CD4-positive, CD25-positive, alpha-beta regulatory T cell (primary cell): ENCODE measurements around the gene RFC1. TPM values are rescaled to one million over a fixed set of nuclear protein-coding genes. Genes with fewer than 3 reads are reported as not detected.
"Not testable (repeated sequence)": the region's sequence is repeated elsewhere in the genome, so short reads cannot be mapped to it uniquely, and the experiment has no call there.

ENCODE experiments used
- ATAC-seq, 2 donors: fragments of 150-1000 bp; cut with Tn5 transposase; one replicate each; pipeline ENCODE4 v1.10.0; 2021; ENCODE audit warnings: low read depth in 2 of 2, moderate number of reproducible peaks in 2 of 2, moderate library complexity in 1 of 2
- DNase-seq, 3 donors: peaks; one replicate each; pipeline versions ENCODE4 v3.0.0 to v3.0.0-alpha.2; 2012 to 2022; ENCODE audit warnings: mixed read lengths in 1 of 3
- H3K27ac ChIP-seq: one replicate; pipeline ENCODE4 v1.7.0; 2013; ENCODE audit warnings: mild to moderate bottlenecking, low read length; ENCODE audit not compliant: insufficient read depth, poor library complexity, severe bottlenecking
- H3K27me3 ChIP-seq: one replicate; pipeline ENCODE4 v1.7.0; 2013; ENCODE audit warnings: low read length; ENCODE audit not compliant: control insufficient read depth, insufficient read depth
- H3K36me3 ChIP-seq: one replicate; pipeline ENCODE4 v1.7.0; 2013; ENCODE audit warnings: mild to moderate bottlenecking, low read length, moderate library complexity; ENCODE audit not compliant: control insufficient read depth, insufficient read depth
- H3K4me1 ChIP-seq: 2 replicates; pipeline ENCODE4 v1.7.0; 2013; ENCODE audit warnings: mild to moderate bottlenecking, low read length; ENCODE audit not compliant: insufficient read depth, control insufficient read depth, poor library complexity, severe bottlenecking
- H3K4me3 ChIP-seq: one replicate; pipeline ENCODE4 v1.7.0; 2013; ENCODE audit warnings: low read depth, mild to moderate bottlenecking, low read length, moderate library complexity
- H3K9me3 ChIP-seq, 2 experiments: 1 replicate in 1 of 2; 2 replicates in 1 of 2; pipeline ENCODE4 v1.7.0; 2013; ENCODE audit warnings: low read length in 2 of 2, mild to moderate bottlenecking in 1 of 2, moderate library complexity in 1 of 2; ENCODE audit not compliant: control insufficient read depth in 2 of 2
- H3K27ac Mint-ChIP-seq, 3 donors: one replicate each; pipeline ENCODE4 v1.8.0; 2020 to 2022; ENCODE audit warnings: mild to moderate bottlenecking in 3 of 3, mixed read lengths in 3 of 3, moderate library complexity in 2 of 3
- H3K27me3 Mint-ChIP-seq: one replicate; pipeline ENCODE4 v1.8.0; 2022; ENCODE audit warnings: mild to moderate bottlenecking, mixed read lengths
- H3K36me3 Mint-ChIP-seq: one replicate; pipeline ENCODE4 v1.8.0; 2020; ENCODE audit warnings: mixed read lengths
- H3K4me1 Mint-ChIP-seq, 4 donors: one replicate each; pipeline ENCODE4 v1.8.0; 2020 to 2022; ENCODE audit warnings: mixed read lengths in 4 of 4, mild to moderate bottlenecking in 1 of 4
- H3K4me3 Mint-ChIP-seq, 4 donors: one replicate each; pipeline ENCODE4 v1.8.0; 2020 to 2022; ENCODE audit warnings: mild to moderate bottlenecking in 4 of 4, mixed read lengths in 4 of 4, moderate library complexity in 3 of 4
- H3K9me3 Mint-ChIP-seq, 7 donors: one replicate each; pipeline ENCODE4 v1.8.0; 2020 to 2022; ENCODE audit warnings: mixed read lengths in 7 of 7, mild to moderate bottlenecking in 3 of 7, moderate library complexity in 2 of 7
- polyA plus RNA-seq, 4 donors: library from polyadenylated mRNA; unstranded; fragments of 300-500 nt; fragmentation: Illumina TruSeq; gene quantifications; one replicate each; pipeline ENCODE4 v1.2.3, GENCODE V29; 2021
- total RNA-seq: library from RNA; stranded (reverse); gene quantifications from one replicate; pipeline ENCODE4 v1.2.3, GENCODE V29; 2022

Gene RFC1
- total and polyA plus RNA-seq, 5 donors from 2014 or later, result 27.3 to 87.1 (median 33.7) TPM

- Histone ChIP-seq H3K9me3 (no peaks in the 10 kb centered on the region), H3K27me3 (no peaks in the 10 kb centered on the region), H3K4me3 (no peak overlapping the region), H3K4me1 (no peaks in the 10 kb centered on the region), H3K36me3 (peaks cover 48% of the 10 kb centered on the region), H3K27ac (no peak overlapping the region)
- Mint-ChIP-seq H3K27me3 (no peaks in the 10 kb centered on the region), H3K4me1 (peaks cover 0 to 17% (median 8%) of the 10 kb centered on the region in 4 donors), H3K27ac (peak overlapping the region in 2 of 3 donors; percentile 1 to 57), H3K36me3 (peaks cover 52% of the 10 kb centered on the region), H3K9me3 (peaks cover 0 to 2% (median 0%) of the 10 kb centered on the region in 7 donors), H3K4me3 (no peak overlapping the region)
- ATAC-seq (no peak), DNase-seq (no peak)
These were observed 79.9 kb downstream of the RFC1 start for GRCh38 chr4:39286263-39286662.

- Mint-ChIP-seq H3K36me3 (peaks cover 48% of the 10 kb centered on the region), H3K27ac (peak overlapping the region in 2 of 3 donors; percentile 1 to 57), H3K4me3 (no peak overlapping the region), H3K4me1 (peaks cover 0 to 17% (median 8%) of the 10 kb centered on the region in 4 donors), H3K27me3 (no peaks in the 10 kb centered on the region), H3K9me3 (peaks cover 0 to 2% (median 0%) of the 10 kb centered on the region in 7 donors)
- H3K4me3 ChIP-seq, result no peak overlapping the region
- no peaks in the 10 kb centered on the region for H3K4me1 ChIP-seq
- H3K36me3 ChIP-seq, result peaks cover 44% of the 10 kb centered on the region
- no peak overlapping the region for H3K27ac ChIP-seq
- DNase-seq, result no peak
- no peaks in the 10 kb centered on the region for H3K9me3 ChIP-seq
- no peaks in the 10 kb centered on the region for H3K27me3 ChIP-seq
- ATAC-seq, result no peak
These were observed 80.3 kb downstream of the RFC1 start for GRCh38 chr4:39285853-39286252.

GRCh38 chr4:39285111-39285795 lies 80.9 kb downstream of the RFC1 start:
- no peak overlapping the region for H3K27ac Mint-ChIP-seq
- Histone ChIP-seq H3K9me3 (no peaks in the 10 kb centered on the region), H3K4me1 (no peaks in the 10 kb centered on the region), H3K27me3 (no peaks in the 10 kb centered on the region), H3K36me3 (peaks cover 42% of the 10 kb centered on the region), H3K27ac (no peak overlapping the region), H3K4me3 (no peak overlapping the region)
- H3K36me3 Mint-ChIP-seq, result peaks cover 46% of the 10 kb centered on the region
- no peaks in the 10 kb centered on the region for H3K27me3 Mint-ChIP-seq
- H3K9me3 Mint-ChIP-seq, result peaks cover 0 to 2% (median 0%) of the 10 kb centered on the region in 7 donors
- H3K4me3 Mint-ChIP-seq, result no peak overlapping the region
- DNase-seq (no peak), ATAC-seq (no peak)
- H3K4me1 Mint-ChIP-seq, result peaks cover 0 to 17% (median 8%) of the 10 kb centered on the region in 4 donors

- Histone ChIP-seq H3K4me3 (no peak overlapping the region), H3K27ac (no peak overlapping the region), H3K9me3 (no peaks in the 10 kb centered on the region), H3K36me3 (no peaks in the 10 kb centered on the region), H3K27me3 (no peaks in the 10 kb centered on the region), H3K4me1 (no peaks in the 10 kb centered on the region)
- H3K9me3 Mint-ChIP-seq, result peaks cover 0 to 2% (median 0%) of the 10 kb centered on the region in 7 donors
- DNase-seq (no peak), ATAC-seq (no peak)
- H3K27me3 Mint-ChIP-seq, result no peaks in the 10 kb centered on the region
- H3K36me3 Mint-ChIP-seq, result peaks cover 28% of the 10 kb centered on the region
- peaks cover 0 to 8% (median 2%) of the 10 kb centered on the region in 4 donors for H3K4me1 Mint-ChIP-seq
- no peak overlapping the region for H3K27ac Mint-ChIP-seq
- H3K4me3 Mint-ChIP-seq, result no peak overlapping the region
These were observed 85.4 kb downstream of the RFC1 start for GRCh38 chr4:39280770-39281169.

- ATAC-seq, result no peak
- Mint-ChIP-seq H3K36me3 (peaks cover 34% of the 10 kb centered on the region), H3K4me3 (no peak overlapping the region), H3K9me3 (no peaks in the 10 kb centered on the region), H3K4me1 (no peaks in the 10 kb centered on the region), H3K27ac (peak overlapping the region in 1 of 3 donors; percentile 29), H3K27me3 (no peaks in the 10 kb centered on the region)
- Histone ChIP-seq H3K4me1 (no peaks in the 10 kb centered on the region), H3K9me3 (no peaks in the 10 kb centered on the region), H3K36me3 (no peaks in the 10 kb centered on the region), H3K27ac (no peak overlapping the region), H3K27me3 (no peaks in the 10 kb centered on the region), H3K4me3 (no peak overlapping the region)
- DNase-seq, result no peak
These were observed 86.7 kb downstream of the RFC1 start for GRCh38 chr4:39279416-39279815.

GRCh38 chr4:39278476-39278875 lies 87.7 kb downstream of the RFC1 start:
- no peak overlapping the region for H3K4me3 ChIP-seq
- H3K27ac ChIP-seq, result no peak overlapping the region
- peaks cover 36% of the 10 kb centered on the region for H3K36me3 Mint-ChIP-seq
- no peaks in the 10 kb centered on the region for H3K36me3 ChIP-seq
- H3K9me3 ChIP-seq, result no peaks in the 10 kb centered on the region
- DNase-seq (no peak), ATAC-seq (no peak)
- H3K27me3 ChIP-seq, result no peaks in the 10 kb centered on the region
- no peaks in the 10 kb centered on the region for H3K9me3 Mint-ChIP-seq
- H3K4me1 Mint-ChIP-seq, result no peaks in the 10 kb centered on the region
- no peaks in the 10 kb centered on the region for H3K4me1 ChIP-seq
- H3K27me3 Mint-ChIP-seq, result no peaks in the 10 kb centered on the region
- H3K27ac Mint-ChIP-seq, result peak overlapping the region in 1 of 3 donors; percentile 48
- H3K4me3 Mint-ChIP-seq, result no peak overlapping the region

GRCh38 chr4:39277661-39278060 lies 88.5 kb downstream of the RFC1 start:
- H3K36me3 Mint-ChIP-seq, result peaks cover 37% of the 10 kb centered on the region
- H3K27me3 Mint-ChIP-seq, H3K27ac ChIP-seq, H3K9me3 Mint-ChIP-seq, H3K36me3 ChIP-seq, ATAC-seq, H3K27ac Mint-ChIP-seq, H3K27me3 ChIP-seq, H3K4me3 Mint-ChIP-seq, H3K4me1 ChIP-seq, DNase-seq, H3K4me1 Mint-ChIP-seq, H3K9me3 ChIP-seq, H3K4me3 ChIP-seq: not testable (repeated sequence)

- Histone ChIP-seq H3K36me3 (peaks cover 6% of the 10 kb centered on the region), H3K4me1 (no peaks in the 10 kb centered on the region), H3K27me3 (no peaks in the 10 kb centered on the region), H3K9me3 (no peaks in the 10 kb centered on the region), H3K4me3 (no peak overlapping the region), H3K27ac (no peak overlapping the region)
- Mint-ChIP-seq H3K36me3 (peaks cover 46% of the 10 kb centered on the region), H3K9me3 (no peaks in the 10 kb centered on the region), H3K4me1 (no peaks in the 10 kb centered on the region), H3K4me3 (no peak overlapping the region), H3K27ac (peak overlapping the region in 1 of 3 donors; percentile 44), H3K27me3 (no peaks in the 10 kb centered on the region)
- DNase-seq (no peak), ATAC-seq (no peak)
These were observed 91.7 kb downstream of the RFC1 start for GRCh38 chr4:39274503-39274902.
